Keratinocyte (primary cell): Measurements from ENCODE around the gene PRUNE1. TPM values are rescaled to one million over a fixed set of nuclear protein-coding genes. Genes with fewer than 3 reads are reported as not detected.

Experiments
- DNase-seq: peaks from one replicate; pipeline ENCODE4 v3.0.0-alpha.2; 2011; ENCODE audit warnings: low read depth, missing footprints, low spot score
- FAIRE-seq: peaks from 2 replicates; lab custom pipeline; 2011; peaks lifted over from hg19 to GRCh38; lab: Jason Lieb, UNC
- H2AFZ ChIP-seq: 2 replicates; pipeline ENCODE4 v1.6.0; 2012; ENCODE audit warnings: low read length, control low read depth, inconsistent platforms; ENCODE audit not compliant: control insufficient read depth
- H3K27ac ChIP-seq: 2 replicates; pipeline ENCODE4 v1.5.1; 2011; ENCODE audit warnings: low read length; ENCODE audit not compliant: control insufficient read depth, insufficient read depth
- H3K27me3 ChIP-seq: 3 replicates; pipeline ENCODE4 v1.6.0; 2011; ENCODE audit warnings: low read length; ENCODE audit not compliant: control insufficient read depth, insufficient read depth; ENCODE audit errors: extremely low read depth
- H3K36me3 ChIP-seq, 2 experiments: 2 replicates in 1 of 2; 3 replicates in 1 of 2; pipeline ENCODE4 v1.5.1; 2011; ENCODE audit warnings: low read length in 2 of 2, mild to moderate bottlenecking in 1 of 2; ENCODE audit not compliant: control insufficient read depth in 2 of 2, insufficient read depth in 2 of 2; ENCODE audit errors: extremely low read depth in 1 of 2
- H3K4me1 ChIP-seq: 3 replicates; pipeline ENCODE4 v1.5.1; 2011; ENCODE audit warnings: low read length; ENCODE audit not compliant: control insufficient read depth, insufficient read depth; ENCODE audit errors: extremely low read depth
- H3K4me2 ChIP-seq: 3 replicates; pipeline ENCODE4 v1.6.0; 2011; ENCODE audit warnings: low read depth, low read length; ENCODE audit not compliant: control insufficient read depth, insufficient read depth; ENCODE audit errors: extremely low read depth
- H3K4me3 ChIP-seq, 3 experiments: fragments of 200-600 bp in 1 of 3; sonication (generic) in 1 of 3; 2 replicates in 2 of 3; 3 replicates in 1 of 3; pipeline ENCODE4 v1.5.1; 2011 to 2016; ENCODE audit warnings: low read length in 3 of 3, mild to moderate bottlenecking in 3 of 3, control low read depth in 2 of 3, inconsistent platforms in 1 of 3, low read depth in 1 of 3, mixed read lengths in 1 of 3, mixed run types in 1 of 3, moderate library complexity in 1 of 3; ENCODE audit not compliant: control insufficient read depth in 2 of 3, insufficient read depth in 2 of 3; ENCODE audit errors: extremely low read depth in 1 of 3
- H3K79me2 ChIP-seq: 2 replicates; pipeline ENCODE4 v1.6.0; 2012; ENCODE audit warnings: low read length; ENCODE audit not compliant: control insufficient read depth, insufficient read depth
- H3K9ac ChIP-seq: 3 replicates; pipeline ENCODE4 v1.6.0; 2011; ENCODE audit warnings: low read length; ENCODE audit not compliant: control insufficient read depth, insufficient read depth; ENCODE audit errors: extremely low read depth
- H3K9me1 ChIP-seq: 3 replicates; pipeline ENCODE4 v1.6.0; 2011; ENCODE audit warnings: low read length; ENCODE audit not compliant: control insufficient read depth, insufficient read depth; ENCODE audit errors: extremely low read depth
- H3K9me3 ChIP-seq: 2 replicates; pipeline ENCODE4 v1.5.1; 2012; ENCODE audit warnings: low read depth, low read length; ENCODE audit not compliant: control insufficient read depth
- H4K20me1 ChIP-seq: 3 replicates; pipeline ENCODE4 v1.6.0; 2011; ENCODE audit warnings: low read length; ENCODE audit not compliant: control insufficient read depth, insufficient read depth; ENCODE audit errors: extremely low read depth
- EZH2 ChIP-seq: IDR thresholded peaks from one replicate; pipeline ENCODE4 v1.6.1; 2012; ENCODE audit warnings: inconsistent platforms, mild to moderate bottlenecking, low read length, moderate library complexity
- dilution Hi-C: fragments of 300-500 bp; cut with MboI; formaldehyde crosslinking; loops from one replicate; pipeline ENCODE4 v1.7.0; 2020; ENCODE audit warnings: low sequenced_read_pairs; ENCODE audit not compliant: extremely low pct_ligation_motif_present
- polyA plus RNA-seq, 5 experiments: library from polyadenylated mRNA; depleted of rRNA in 3 of 5; stranded (reverse) in 3 of 5; stranded (forward) in 1 of 5; unstranded in 1 of 5; fragments of >200 nt; gene quantifications; 1 replicate in 1 of 5; 2 replicates in 3 of 5; 3 replicates in 1 of 5; pipeline versions ENCODE4 v1.2.1 to v1.2.3, GENCODE V29; 2011 to 2012; ENCODE audit warnings: missing spikeins in 2 of 5, low read depth in 1 of 5, low replicate concordance in 1 of 5
- small RNA-seq, 3 experiments: library from RNA; depleted of rRNA; stranded (forward); fragments of <200 nt; gene quantifications; one replicate each; pipeline ENCODE3, GENCODE V24; 2012; ENCODE audit warnings: low read depth in 3 of 3, low replicate concordance in 1 of 3; ENCODE audit not compliant: insufficient read length in 3 of 3
- TF ChIP-seq, protein P1 (sequence below), 3 experiments: IDR thresholded peaks in 1 of 3; conservative IDR thresholded peaks in 1 of 3; optimal IDR thresholded peaks in 1 of 3; 2 replicates in 2 of 3; 3 replicates in 1 of 3; pipeline versions ENCODE3 to v1.5.1; 2011; ENCODE audit warnings: low read length in 3 of 3, mild to moderate bottlenecking in 3 of 3, moderate library complexity in 2 of 3, control low read depth in 1 of 3, inconsistent platforms in 1 of 3; ENCODE audit not compliant: insufficient read depth in 2 of 3; ENCODE audit errors: extremely low read depth in 1 of 3

PRUNE1 gene
- polyA plus RNA-seq, 1 donor (not counting 4 experiments of a cell fraction or from before 2014, with no cell fraction given), result 15.4 TPM

DNA sequence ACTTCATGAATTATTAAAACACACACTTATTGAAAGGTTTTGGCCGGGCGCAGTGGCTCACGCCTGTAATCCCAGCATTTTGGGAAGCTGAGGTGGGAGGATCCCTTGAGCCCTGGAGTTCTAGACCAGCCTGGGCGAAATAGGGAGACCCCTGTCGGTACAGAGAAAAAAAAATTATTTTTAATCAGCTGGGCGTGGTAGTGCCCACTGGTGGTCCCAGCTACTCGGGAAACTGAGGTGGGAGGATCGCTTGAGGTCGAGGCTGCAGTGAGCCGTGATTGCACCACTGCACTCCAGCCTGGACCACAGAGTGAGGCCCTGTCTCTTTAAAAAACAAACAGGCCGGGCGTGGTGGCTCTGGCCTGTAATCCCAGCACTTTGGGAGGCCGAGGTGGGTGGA lies 64.0 kb downstream of the PRUNE1 start:
- no peak overlapping the region for H2AFZ ChIP-seq
- no peaks in the 10 kb centered on the region for H4K20me1 ChIP-seq
- no peaks in the 10 kb centered on the region for H3K27me3 ChIP-seq
- DNase-seq, result no peak
- no peak overlapping the region for H3K4me3 ChIP-seq
- TF ChIP-seq, protein P1, sequence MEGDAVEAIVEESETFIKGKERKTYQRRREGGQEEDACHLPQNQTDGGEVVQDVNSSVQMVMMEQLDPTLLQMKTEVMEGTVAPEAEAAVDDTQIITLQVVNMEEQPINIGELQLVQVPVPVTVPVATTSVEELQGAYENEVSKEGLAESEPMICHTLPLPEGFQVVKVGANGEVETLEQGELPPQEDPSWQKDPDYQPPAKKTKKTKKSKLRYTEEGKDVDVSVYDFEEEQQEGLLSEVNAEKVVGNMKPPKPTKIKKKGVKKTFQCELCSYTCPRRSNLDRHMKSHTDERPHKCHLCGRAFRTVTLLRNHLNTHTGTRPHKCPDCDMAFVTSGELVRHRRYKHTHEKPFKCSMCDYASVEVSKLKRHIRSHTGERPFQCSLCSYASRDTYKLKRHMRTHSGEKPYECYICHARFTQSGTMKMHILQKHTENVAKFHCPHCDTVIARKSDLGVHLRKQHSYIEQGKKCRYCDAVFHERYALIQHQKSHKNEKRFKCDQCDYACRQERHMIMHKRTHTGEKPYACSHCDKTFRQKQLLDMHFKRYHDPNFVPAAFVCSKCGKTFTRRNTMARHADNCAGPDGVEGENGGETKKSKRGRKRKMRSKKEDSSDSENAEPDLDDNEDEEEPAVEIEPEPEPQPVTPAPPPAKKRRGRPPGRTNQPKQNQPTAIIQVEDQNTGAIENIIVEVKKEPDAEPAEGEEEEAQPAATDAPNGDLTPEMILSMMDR (optimal IDR thresholded peaks at IDR 0.05 in 1 of 3, IDR thresholded peaks at IDR 0.05 in 1 of 3, conservative IDR thresholded peaks at IDR 0.05 in 1 of 3; ENCODE audit: extremely low read depth in 1 of 3, insufficient read depth in 2 of 3, low read length in 3 of 3), result no peak
- no peak for TF ChIP-seq EZH2
- H3K79me2 ChIP-seq, result no peaks in the 10 kb centered on the region
- H3K9ac ChIP-seq, result no peak overlapping the region
- H3K9me3 ChIP-seq, result no peaks in the 10 kb centered on the region
- no peak overlapping the region for H3K27ac ChIP-seq
- H3K9me1 ChIP-seq, result no peaks in the 10 kb centered on the region
- H3K4me2 ChIP-seq, result no peak overlapping the region
- peaks cover 4% of the 10 kb centered on the region for H3K4me1 ChIP-seq
- dilution Hi-C loops, result no loop called here
- peaks cover 0 to 1% of the 10 kb centered on the region in 2 experiments for H3K36me3 ChIP-seq
- no peak for FAIRE-seq

Small RNAs within 50 kb of the gene (small RNA-seq; reads per million reads assigned to genes)
- 0 to 1.8 (median 0.33) reads per million in 3 experiments for gene RNU6-884P

Other genes starting within 250 kb of the PRUNE1 start
- gene CTSS, start 242.7 kb upstream of the PRUNE1 start, polyA plus RNA-seq, result 1.4 to 1.8 TPM (median 1.7 TPM) in 3 replicates
- gene CTSK, start 200.2 kb upstream of the PRUNE1 start, polyA plus RNA-seq, result 20.0 to 71.7 TPM (median 40.5 TPM) in 3 replicates
- 17.8 to 22.1 TPM (median 19.6 TPM) in 3 replicates for gene ARNT, start 131.8 kb upstream of the PRUNE1 start, polyA plus RNA-seq
- not detected in 3 replicates for gene CTXND2, start 121.3 kb upstream of the PRUNE1 start, polyA plus RNA-seq
- gene SETDB1, start 82.1 kb upstream of the PRUNE1 start, polyA plus RNA-seq, result 27.0 to 31.3 TPM (median 27.1 TPM) in 3 replicates
- 75.0 to 172 TPM (median 121 TPM) in 3 replicates for gene CERS2, start 33.6 kb upstream of the PRUNE1 start, polyA plus RNA-seq
- 0.68 to 0.85 TPM (median 0.76 TPM) in 3 replicates for gene ANXA9, start 26.2 kb upstream of the PRUNE1 start, polyA plus RNA-seq
- gene MINDY1, start 1.5 kb upstream of the PRUNE1 start, polyA plus RNA-seq, result 11.2 to 20.4 TPM (median 11.6 TPM) in 3 replicates
- 4.6 to 25.8 TPM (median 9.8 TPM) in 3 replicates for gene BNIPL, start 28.1 kb downstream of the PRUNE1 start, polyA plus RNA-seq
- 0.26 to 0.40 TPM (median 0.39 TPM) in 3 replicates for gene C1orf56, start 39.3 kb downstream of the PRUNE1 start, polyA plus RNA-seq
- 127 to 151 TPM (median 138 TPM) in 3 replicates for gene CDC42SE1, start 51.2 kb downstream of the PRUNE1 start, polyA plus RNA-seq
- gene MLLT11, start 51.9 kb downstream of the PRUNE1 start, polyA plus RNA-seq, result 8.8 to 16.4 TPM (median 10.8 TPM) in 3 replicates
- 11.5 to 13.3 TPM (median 11.8 TPM) in 3 replicates for gene GABPB2, start 62.3 kb downstream of the PRUNE1 start, polyA plus RNA-seq
- 0.43 to 1.9 TPM (median 0.93 TPM) in 3 replicates for gene SEMA6C, start 138.2 kb downstream of the PRUNE1 start, polyA plus RNA-seq
- not detected in 3 replicates for gene TNFAIP8L2, start 148.2 kb downstream of the PRUNE1 start, polyA plus RNA-seq
- gene LYSMD1, start 157.5 kb downstream of the PRUNE1 start, polyA plus RNA-seq, result 3.6 to 5.6 TPM (median 4.4 TPM) in 3 replicates
- gene SCNM1, start 157.7 kb downstream of the PRUNE1 start, polyA plus RNA-seq, result 11.0 to 34.4 TPM (median 26.2 TPM) in 3 replicates
- 0.18 to 0.42 TPM (median 0.34 TPM) in 3 replicates for gene TMOD4, start 167.5 kb downstream of the PRUNE1 start, polyA plus RNA-seq
- 41.6 to 69.9 TPM (median 47.5 TPM) in 3 replicates for gene VPS72, start 181.7 kb downstream of the PRUNE1 start, polyA plus RNA-seq
- gene PIP5K1A, start 190.1 kb downstream of the PRUNE1 start, polyA plus RNA-seq, result 98.6 to 148 TPM (median 124 TPM) in 3 replicates
- 195 to 223 TPM (median 219 TPM) in 3 replicates for gene PSMD4, start 246.3 kb downstream of the PRUNE1 start, polyA plus RNA-seq